A673 (cell line): ENCODE measurements around the gene DLG5.

ENCODE experiments used
- EZH2 ChIP-seq: fragments of 200-600 bp; sonication (generic); IDR thresholded peaks from 2 replicates; pipeline ENCODE4 v1.6.1; 2017; ENCODE audit warnings: borderline replicate concordance, low read depth, mild to moderate bottlenecking, mixed read lengths, antibody characterized with exemption, low read length; ENCODE audit not compliant: poor library complexity, severe bottlenecking
- TF ChIP-seq, protein P1 (sequence below): fragments of 300-800, 200-600 bp; sonication (generic); conservative IDR thresholded peaks from 2 replicates; pipeline ENCODE4 v1.5.1; 2017; ENCODE audit warnings: low read depth, mild to moderate bottlenecking, antibody characterized with exemption, low read length, moderate library complexity, mixed read lengths

DNA sequence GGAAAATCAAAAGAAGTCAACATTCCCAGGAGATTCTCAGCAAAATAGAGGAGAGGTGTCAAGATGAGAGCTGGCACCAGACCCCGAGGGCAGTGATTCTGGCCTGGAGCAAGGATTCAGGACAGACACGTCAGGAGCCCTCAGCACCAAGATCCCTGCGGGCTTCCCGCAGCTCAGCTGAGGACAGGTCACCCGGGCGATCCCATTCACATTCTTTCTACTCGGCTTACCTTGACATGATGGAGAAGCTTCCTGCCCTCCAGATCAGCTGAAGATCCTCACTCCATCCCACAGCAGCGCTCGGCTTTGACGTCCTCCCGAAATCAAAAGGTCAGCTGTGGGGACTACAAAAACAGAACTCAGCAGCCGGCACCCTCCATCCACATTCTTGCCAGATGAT lies 139.1 kb downstream of the DLG5 start:
- TF ChIP-seq, protein P1, sequence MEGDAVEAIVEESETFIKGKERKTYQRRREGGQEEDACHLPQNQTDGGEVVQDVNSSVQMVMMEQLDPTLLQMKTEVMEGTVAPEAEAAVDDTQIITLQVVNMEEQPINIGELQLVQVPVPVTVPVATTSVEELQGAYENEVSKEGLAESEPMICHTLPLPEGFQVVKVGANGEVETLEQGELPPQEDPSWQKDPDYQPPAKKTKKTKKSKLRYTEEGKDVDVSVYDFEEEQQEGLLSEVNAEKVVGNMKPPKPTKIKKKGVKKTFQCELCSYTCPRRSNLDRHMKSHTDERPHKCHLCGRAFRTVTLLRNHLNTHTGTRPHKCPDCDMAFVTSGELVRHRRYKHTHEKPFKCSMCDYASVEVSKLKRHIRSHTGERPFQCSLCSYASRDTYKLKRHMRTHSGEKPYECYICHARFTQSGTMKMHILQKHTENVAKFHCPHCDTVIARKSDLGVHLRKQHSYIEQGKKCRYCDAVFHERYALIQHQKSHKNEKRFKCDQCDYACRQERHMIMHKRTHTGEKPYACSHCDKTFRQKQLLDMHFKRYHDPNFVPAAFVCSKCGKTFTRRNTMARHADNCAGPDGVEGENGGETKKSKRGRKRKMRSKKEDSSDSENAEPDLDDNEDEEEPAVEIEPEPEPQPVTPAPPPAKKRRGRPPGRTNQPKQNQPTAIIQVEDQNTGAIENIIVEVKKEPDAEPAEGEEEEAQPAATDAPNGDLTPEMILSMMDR = no peak
- TF ChIP-seq EZH2 = no peak
